A549 (cell line): ENCODE data around the gene ZKSCAN5. TPM values are rescaled to one million over a fixed set of nuclear protein-coding genes. Genes with fewer than 3 reads are reported as not detected.

ENCODE experiments used
- ATAC-seq, 2 experiments: fragments of 200-7000 bp in 1 of 2; fragments of >200 bp in 1 of 2; cut with Nextera tagmentation in 1 of 2; cut with Tn5 transposase in 1 of 2; 3 replicates each; pipeline versions ENCODE4 v1.8.0 to v1.9.1; 2018 to 2020; ENCODE audit warnings: mild to moderate bottlenecking in 1 of 2, moderate library complexity in 1 of 2
- CTCF ChIA-PET: fragments of 300-600 bp; sonication (Branson Sonifier 250); formaldehyde crosslinking; extraction: SDS; loops from one replicate; lab custom pipeline; 2021; ENCODE audit warnings: antibody characterized with exemption, inconsistent platforms; lab: Yijun Ruan, JAX
- POLR2A ChIA-PET: fragments of 350-600 bp; formaldehyde crosslinking; extraction: SDS; loops from one replicate; lab custom pipeline; 2021; ENCODE audit warnings: antibody characterized with exemption, inconsistent platforms; lab: Yijun Ruan, JAX
- DNase-seq, 2 experiments: peaks; one replicate each; pipeline versions ENCODE4 v3.0.0 to v3.0.0-alpha.2; 2011 to 2016; ENCODE audit warnings: low read depth in 1 of 2, low spot score in 1 of 2
- FAIRE-seq: peaks from 2 replicates; lab custom pipeline; 2011; peaks lifted over from hg19 to GRCh38; lab: Jason Lieb, UNC
- H3K27ac ChIP-seq, 2 experiments: fragments of >200 bp; sonication (Bioruptor Twin); formaldehyde crosslinking; 3 replicates each; pipeline ENCODE4 v1.5.1; 2016 to 2017
- H3K4me1 ChIP-seq: fragments of >200 bp; sonication (Bioruptor Twin); formaldehyde crosslinking; 3 replicates; pipeline ENCODE4 v1.6.1; 2016
- H3K4me2 ChIP-seq: fragments of >200 bp; sonication (Bioruptor Twin); formaldehyde crosslinking; 3 replicates; pipeline ENCODE4 v1.6.1; 2016
- H3K4me3 ChIP-seq: fragments of >200 bp; sonication (Bioruptor Twin); formaldehyde crosslinking; 3 replicates; pipeline ENCODE4 v1.5.1; 2016
- H3K9me3 ChIP-seq: fragments of >200 bp; sonication (Bioruptor Twin); formaldehyde crosslinking; 3 replicates; pipeline ENCODE4 v1.6.1; 2016
- BHLHE40 ChIP-seq: IDR thresholded peaks from 2 replicates; pipeline ENCODE4 v1.6.1; 2012; ENCODE audit warnings: low read depth, low read length, inconsistent platforms
- CBX2 ChIP-seq: fragments of 200-600 bp; sonication (generic); IDR thresholded peaks from 2 replicates; pipeline ENCODE4 v1.6.1; 2016; ENCODE audit warnings: low read depth, mild to moderate bottlenecking, borderline replicate concordance
- CEBPB ChIP-seq, 2 experiments: fragments of >200 bp in 1 of 2; sonication (Bioruptor Twin) in 1 of 2; formaldehyde crosslinking in 1 of 2; IDR thresholded peaks; 2 replicates each; pipeline ENCODE4 v1.6.1; 2012 to 2016
- CHD4 ChIP-seq: fragments of 200-600 bp; sonication (generic); IDR thresholded peaks from 2 replicates; pipeline ENCODE4 v1.6.1; 2016; ENCODE audit warnings: antibody characterized with exemption, mild to moderate bottlenecking, borderline replicate concordance
- EP300 ChIP-seq, 2 experiments: fragments of >200 bp; sonication (Bioruptor Twin); formaldehyde crosslinking; IDR thresholded peaks; 2 replicates in 1 of 2; 3 replicates in 1 of 2; pipeline ENCODE4 v1.6.1; 2016 to 2017
- ESRRA ChIP-seq: fragments of 150-350 bp; IDR thresholded peaks from 2 replicates; pipeline ENCODE4 v1.6.1; 2014; ENCODE audit warnings: mild to moderate bottlenecking, low read length, borderline replicate concordance
- GATA3 ChIP-seq: IDR thresholded peaks from 2 replicates; pipeline ENCODE4 v1.6.1; 2012; ENCODE audit warnings: borderline replicate concordance
- HDAC2 ChIP-seq: fragments of 200-600 bp; sonication (generic); IDR thresholded peaks from 2 replicates; pipeline ENCODE4 v1.6.1; 2016
- JUNB ChIP-seq: fragments of >200 bp; sonication (Bioruptor Twin); formaldehyde crosslinking; IDR thresholded peaks from 2 replicates; pipeline ENCODE4 v1.6.1; 2016
- MAFK ChIP-seq: fragments of 450-650 bp; IDR thresholded peaks from 2 replicates; pipeline ENCODE4 v1.6.1; 2014; ENCODE audit not compliant: partially characterized antibody
- MAZ ChIP-seq: fragments of 150-350 bp; IDR thresholded peaks from 2 replicates; pipeline ENCODE4 v1.6.1; 2014; ENCODE audit warnings: antibody characterized with exemption, low read depth, low read length, borderline replicate concordance
- MYC ChIP-seq: IDR thresholded peaks from 2 replicates; pipeline ENCODE4 v1.6.1; 2012; ENCODE audit warnings: mild to moderate bottlenecking, inconsistent platforms, low read length, improper control_type of control experiment, borderline replicate concordance
- NFE2L2 ChIP-seq: fragments of 150-350 bp; conservative IDR thresholded peaks from 2 replicates; pipeline ENCODE4 v1.6.1; 2014; ENCODE audit warnings: low read length
- POLR2A ChIP-seq: IDR thresholded peaks from 2 replicates; pipeline ENCODE4 v1.6.1; 2012; ENCODE audit warnings: mild to moderate bottlenecking, low read length
- RFX5 ChIP-seq: fragments of 450-650 bp; IDR thresholded peaks from 2 replicates; pipeline ENCODE4 v1.7.1; 2014; ENCODE audit warnings: antibody characterized with exemption, mild to moderate bottlenecking, moderate library complexity
- RNF2 ChIP-seq: fragments of 200-600 bp; sonication (generic); IDR thresholded peaks from 2 replicates; pipeline ENCODE4 v1.6.1; 2016; ENCODE audit warnings: low read depth, mild to moderate bottlenecking, antibody characterized with exemption, moderate library complexity, borderline replicate concordance
- SMC3 ChIP-seq: fragments of >200 bp; sonication (Bioruptor Twin); formaldehyde crosslinking; IDR thresholded peaks from 3 replicates; pipeline ENCODE4 v1.6.1; 2018; ENCODE audit warnings: inconsistent platforms
- SREBF2 ChIP-seq: fragments of 450-650 bp; IDR thresholded peaks from 2 replicates; pipeline ENCODE4 v1.6.1; 2014; ENCODE audit warnings: mild to moderate bottlenecking, moderate library complexity
- TFCP2L1 ChIP-seq: fragments of 250-450 bp; sonication (Bioruptor Pico); IDR thresholded peaks from 2 replicates; pipeline ENCODE4 v1.5.0; 2021; ENCODE audit warnings: mild to moderate bottlenecking
- ZFP36 ChIP-seq: fragments of 450-650 bp; IDR thresholded peaks from 2 replicates; pipeline ENCODE4 v1.6.1; 2014; ENCODE audit warnings: borderline replicate concordance; ENCODE audit not compliant: partially characterized antibody
- ZNF302 ChIP-seq: fragments of 250-450 bp; sonication (Bioruptor Pico); IDR thresholded peaks from 2 replicates; pipeline ENCODE4 v1.9.0; 2021; ENCODE audit warnings: inconsistent platforms, mild to moderate bottlenecking, moderate library complexity
- ZSCAN20 ChIP-seq: fragments of 250-450 bp; sonication (Bioruptor Pico); IDR thresholded peaks from 2 replicates; pipeline ENCODE4 v1.8.0; 2022; ENCODE audit warnings: mild to moderate bottlenecking, moderate library complexity
- WGBS: methylation state at CpG from one replicate; pipeline ENCODE4 v1.1.6; 2017; ENCODE audit errors: missing lambda C conversion rate; 5-methylcytosine and 5-hydroxymethylcytosine counted together
- polyA plus RNA-seq, 4 experiments: library from polyadenylated mRNA; depleted of rRNA in 3 of 4; stranded (reverse); fragments of >200 nt; fragmentation: RNase III in 1 of 4; extraction: RNeasy Plus Mini Kit Qiagen cat#74134 plus additional on column Dnase treatment in 1 of 4; gene quantifications; 2 replicates in 3 of 4; 3 replicates in 1 of 4; pipeline ENCODE4 v1.2.3, GENCODE V29; 2011 to 2017
- TF ChIP-seq, protein P1 (sequence below): fragments of 450-650 bp; IDR thresholded peaks from 2 replicates; pipeline ENCODE4 v1.6.1; 2014; ENCODE audit warnings: antibody characterized with exemption
- TF ChIP-seq, protein P2 (sequence below): IDR thresholded peaks from 2 replicates; pipeline ENCODE4 v1.6.1; 2012
- TF ChIP-seq, protein P3 (sequence below): fragments of >200 bp; sonication (Bioruptor Twin); formaldehyde crosslinking; IDR thresholded peaks from 2 replicates; pipeline ENCODE4 v1.6.1; 2016
- TF ChIP-seq, protein P4 (sequence below): fragments of 250-450 bp; sonication (Bioruptor Pico); IDR thresholded peaks from 2 replicates; pipeline ENCODE4 v1.5.0; 2020; ENCODE audit warnings: low read depth, mild to moderate bottlenecking, moderate library complexity
- TF ChIP-seq, protein P5 (sequence below): fragments of >200 bp; sonication (Bioruptor Twin); formaldehyde crosslinking; IDR thresholded peaks from 3 replicates; pipeline ENCODE4 v1.5.1; 2016
- TF ChIP-seq, protein P6 (sequence below): fragments of >200 bp; sonication (Bioruptor Twin); formaldehyde crosslinking; IDR thresholded peaks from 3 replicates; pipeline ENCODE4 v1.6.1; 2016

ZKSCAN5 gene
- polyA plus RNA-seq, 2 of the 4 experiments (the other 2 are of a cell fraction): 8.2 to 15.7 TPM

DNA sequence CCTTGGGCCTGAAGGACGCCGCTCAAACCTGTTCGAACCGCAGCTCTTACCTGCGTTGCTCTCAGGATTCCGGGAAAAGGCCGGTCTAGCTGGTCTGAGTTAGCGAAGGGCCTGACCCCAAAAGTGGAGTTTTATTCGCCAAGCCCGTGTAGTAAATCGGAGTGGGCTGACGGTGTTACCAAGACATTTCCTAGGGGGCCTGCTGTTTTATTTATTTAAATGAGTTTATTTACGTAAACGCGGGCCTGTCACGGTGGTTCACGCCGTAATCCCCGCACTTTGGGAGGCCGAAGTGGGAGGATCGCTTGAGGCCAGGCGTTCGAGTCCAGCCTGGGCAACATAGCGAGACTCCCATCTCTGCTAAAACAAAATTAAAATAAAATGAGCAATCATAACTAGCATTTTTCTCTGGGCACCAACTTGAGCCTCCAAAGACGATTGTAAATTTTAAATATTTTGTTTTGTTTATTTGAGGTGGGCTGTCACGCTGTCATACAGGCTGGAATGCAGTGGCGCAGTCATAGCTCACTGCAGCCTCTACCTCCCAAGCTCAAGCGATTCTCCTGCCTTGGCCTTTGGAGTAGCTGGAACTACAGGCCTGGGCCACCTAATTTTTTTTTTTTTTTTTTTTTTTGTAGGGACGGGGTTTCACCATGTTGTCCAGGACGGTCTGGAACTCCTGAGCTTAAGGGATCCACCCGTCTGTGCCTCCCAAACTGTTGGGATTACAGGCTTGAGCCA is 54.9 kb downstream of the ZKSCAN5 start (continued):
- TF ChIP-seq RNF2: no peak
- TF ChIP-seq, protein P1, sequence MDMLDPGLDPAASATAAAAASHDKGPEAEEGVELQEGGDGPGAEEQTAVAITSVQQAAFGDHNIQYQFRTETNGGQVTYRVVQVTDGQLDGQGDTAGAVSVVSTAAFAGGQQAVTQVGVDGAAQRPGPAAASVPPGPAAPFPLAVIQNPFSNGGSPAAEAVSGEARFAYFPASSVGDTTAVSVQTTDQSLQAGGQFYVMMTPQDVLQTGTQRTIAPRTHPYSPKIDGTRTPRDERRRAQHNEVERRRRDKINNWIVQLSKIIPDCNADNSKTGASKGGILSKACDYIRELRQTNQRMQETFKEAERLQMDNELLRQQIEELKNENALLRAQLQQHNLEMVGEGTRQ: no peak
- TF ChIP-seq ZSCAN20 (CRISPR knock-in tag): no peak
- no peak for TF ChIP-seq MYC
- no peak for TF ChIP-seq MAZ
- TF ChIP-seq BHLHE40: no peak
- no peak for TF ChIP-seq ESRRA

DNA sequence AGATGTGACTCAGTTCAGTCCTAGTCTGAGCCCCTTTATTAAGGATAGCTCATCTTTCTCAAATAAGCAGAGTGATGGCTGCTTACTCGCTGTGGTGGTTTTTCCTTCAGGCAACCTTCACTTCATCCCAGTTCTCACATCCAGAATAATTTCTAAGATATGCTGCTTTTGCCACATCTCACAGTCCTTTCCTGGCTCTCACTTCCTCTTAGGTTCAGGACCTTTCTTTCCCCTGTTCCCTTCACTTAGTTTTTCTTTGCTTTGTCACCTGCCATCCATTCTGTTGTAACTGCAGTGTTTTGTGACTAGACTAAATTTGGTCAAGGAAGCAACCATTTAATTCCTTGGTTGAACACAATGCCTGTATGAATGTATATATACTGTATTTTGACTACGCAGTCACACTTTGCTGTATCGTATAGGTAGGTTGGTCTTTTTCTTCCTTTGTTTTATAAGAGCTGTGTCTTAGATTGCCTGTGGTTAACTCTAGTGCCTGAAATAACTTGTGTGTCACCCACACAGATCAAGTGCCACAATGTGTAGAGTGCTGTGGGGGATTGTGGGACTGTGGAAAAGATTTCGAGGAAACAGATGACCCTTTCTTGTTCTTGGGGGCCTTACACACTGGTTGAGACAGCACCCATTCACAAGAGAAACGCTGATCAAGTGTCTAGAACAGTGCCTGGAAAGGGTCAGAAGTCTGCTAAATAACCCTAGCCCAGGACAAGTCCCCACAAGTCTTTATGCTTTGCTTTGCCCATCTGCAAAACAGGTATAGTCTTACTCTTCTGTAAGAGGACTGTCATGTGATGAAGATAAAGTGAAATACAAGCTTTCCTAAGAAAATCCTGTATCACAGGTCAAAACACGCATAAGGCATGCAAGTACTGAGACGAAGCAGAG is 56.6 kb downstream of the ZKSCAN5 start:
- WGBS: 91% methylated on average over 7 of the region's 7 CpGs
- H3K4me3 ChIP-seq: no peak overlapping the region
- ChIA-PET CTCF (interaction anchor here (0.9 kb wide), 1 partner anchor 356 kb away, joined by 3 read pairs; no protein-coding TSS in a partner anchor), POLR2A (interaction anchor here (1.0 kb wide), 1 partner anchor 55 kb away, joined by 3 read pairs; the partner anchor contains the start of gene ZSCAN25)
- H3K9me3 ChIP-seq: no peaks in the 10 kb centered on the region
- peaks cover 59% of the 10 kb centered on the region for H3K4me1 ChIP-seq
- peak overlapping the region; percentile 94 for H3K4me2 ChIP-seq
- DNase-seq (no peak), ATAC-seq (no peak), FAIRE-seq (no peak)
- TF ChIP-seq CEBPB (IDR thresholded peaks at IDR 0.05) (no peak), RNF2 (no peak), RFX5 (no peak), CHD4 (no peak), MAFK (no peak), EP300 (IDR thresholded peaks at IDR 0.05) (no peak), SREBF2 (no peak), HDAC2 (no peak), CBX2 (no peak), ZNF302 (no peak), NFE2L2 (no peak)
- TF ChIP-seq, protein P2, sequence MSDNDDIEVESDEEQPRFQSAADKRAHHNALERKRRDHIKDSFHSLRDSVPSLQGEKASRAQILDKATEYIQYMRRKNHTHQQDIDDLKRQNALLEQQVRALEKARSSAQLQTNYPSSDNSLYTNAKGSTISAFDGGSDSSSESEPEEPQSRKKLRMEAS: no peak
- H3K27ac ChIP-seq: peak overlapping the region in 1 of 2 experiments; percentile 96; a peak in 4 of 6 replicates

DNA sequence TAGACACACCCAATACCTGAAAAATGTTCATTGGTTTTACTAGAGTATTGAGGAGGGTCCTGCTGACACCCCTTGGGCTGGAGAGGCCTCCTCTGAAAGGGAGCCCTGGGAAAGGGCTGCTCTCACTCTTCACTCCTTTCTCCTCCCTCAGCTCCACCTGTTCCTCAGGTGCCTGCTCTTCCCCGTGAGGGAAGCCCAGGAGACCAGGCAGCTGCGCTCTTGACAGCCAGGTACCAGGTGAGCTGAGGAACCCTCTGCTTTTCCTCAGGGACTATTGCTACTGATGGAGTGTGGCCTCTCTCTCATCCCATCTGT is 57.2 kb downstream of the ZKSCAN5 start:
- 82% methylated on average over 2 of the region's 2 CpGs for WGBS
- TF ChIP-seq, protein P3, sequence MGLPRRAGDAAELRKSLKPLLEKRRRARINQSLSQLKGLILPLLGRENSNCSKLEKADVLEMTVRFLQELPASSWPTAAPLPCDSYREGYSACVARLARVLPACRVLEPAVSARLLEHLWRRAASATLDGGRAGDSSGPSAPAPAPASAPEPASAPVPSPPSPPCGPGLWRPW: no peak
- no peak for TF ChIP-seq GATA3
- TF ChIP-seq ZNF302: no peak
- TF ChIP-seq EP300 (IDR thresholded peaks at IDR 0.05): no peak
- no peak for TF ChIP-seq SMC3
- TF ChIP-seq, protein P4, sequence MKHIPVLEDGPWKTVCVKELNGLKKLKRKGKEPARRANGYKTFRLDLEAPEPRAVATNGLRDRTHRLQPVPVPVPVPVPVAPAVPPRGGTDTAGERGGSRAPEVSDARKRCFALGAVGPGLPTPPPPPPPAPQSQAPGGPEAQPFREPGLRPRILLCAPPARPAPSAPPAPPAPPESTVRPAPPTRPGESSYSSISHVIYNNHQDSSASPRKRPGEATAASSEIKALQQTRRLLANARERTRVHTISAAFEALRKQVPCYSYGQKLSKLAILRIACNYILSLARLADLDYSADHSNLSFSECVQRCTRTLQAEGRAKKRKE (CRISPR knock-in tag): no peak
- no peak for TF ChIP-seq TFCP2L1 (CRISPR knock-in tag)
- no peak for TF ChIP-seq ZFP36
- TF ChIP-seq, protein P5, sequence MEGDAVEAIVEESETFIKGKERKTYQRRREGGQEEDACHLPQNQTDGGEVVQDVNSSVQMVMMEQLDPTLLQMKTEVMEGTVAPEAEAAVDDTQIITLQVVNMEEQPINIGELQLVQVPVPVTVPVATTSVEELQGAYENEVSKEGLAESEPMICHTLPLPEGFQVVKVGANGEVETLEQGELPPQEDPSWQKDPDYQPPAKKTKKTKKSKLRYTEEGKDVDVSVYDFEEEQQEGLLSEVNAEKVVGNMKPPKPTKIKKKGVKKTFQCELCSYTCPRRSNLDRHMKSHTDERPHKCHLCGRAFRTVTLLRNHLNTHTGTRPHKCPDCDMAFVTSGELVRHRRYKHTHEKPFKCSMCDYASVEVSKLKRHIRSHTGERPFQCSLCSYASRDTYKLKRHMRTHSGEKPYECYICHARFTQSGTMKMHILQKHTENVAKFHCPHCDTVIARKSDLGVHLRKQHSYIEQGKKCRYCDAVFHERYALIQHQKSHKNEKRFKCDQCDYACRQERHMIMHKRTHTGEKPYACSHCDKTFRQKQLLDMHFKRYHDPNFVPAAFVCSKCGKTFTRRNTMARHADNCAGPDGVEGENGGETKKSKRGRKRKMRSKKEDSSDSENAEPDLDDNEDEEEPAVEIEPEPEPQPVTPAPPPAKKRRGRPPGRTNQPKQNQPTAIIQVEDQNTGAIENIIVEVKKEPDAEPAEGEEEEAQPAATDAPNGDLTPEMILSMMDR: no peak
- TF ChIP-seq JUNB: no peak
- TF ChIP-seq, protein P6, sequence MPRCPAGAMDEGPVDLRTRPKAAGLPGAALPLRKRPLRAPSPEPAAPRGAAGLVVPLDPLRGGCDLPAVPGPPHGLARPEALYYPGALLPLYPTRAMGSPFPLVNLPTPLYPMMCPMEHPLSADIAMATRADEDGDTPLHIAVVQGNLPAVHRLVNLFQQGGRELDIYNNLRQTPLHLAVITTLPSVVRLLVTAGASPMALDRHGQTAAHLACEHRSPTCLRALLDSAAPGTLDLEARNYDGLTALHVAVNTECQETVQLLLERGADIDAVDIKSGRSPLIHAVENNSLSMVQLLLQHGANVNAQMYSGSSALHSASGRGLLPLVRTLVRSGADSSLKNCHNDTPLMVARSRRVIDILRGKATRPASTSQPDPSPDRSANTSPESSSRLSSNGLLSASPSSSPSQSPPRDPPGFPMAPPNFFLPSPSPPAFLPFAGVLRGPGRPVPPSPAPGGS: no peak
- no peak for TF ChIP-seq POLR2A
- TF ChIP-seq, protein P2: no peak

More for the DNA sequence above, 57.2 kb downstream of the ZKSCAN5 start:
- Histone ChIP-seq H3K4me2 (peak overlapping the region; percentile 74), H3K4me1 (peaks cover 59% of the 10 kb centered on the region), H3K9me3 (no peaks in the 10 kb centered on the region), H3K27ac (peak overlapping the region; percentile 15 to 96; a peak in 4 of 6 replicates), H3K4me3 (no peak overlapping the region)
- ATAC-seq (no peak), FAIRE-seq (no peak), DNase-seq (no peak)
- ChIA-PET POLR2A (interaction anchor here (1.0 kb wide), 1 partner anchor 55 kb away, joined by 3 read pairs; the partner anchor contains the start of gene ZSCAN25), CTCF (interaction anchor here (0.9 kb wide), 1 partner anchor 355 kb away, joined by 3 read pairs; no protein-coding TSS in a partner anchor)
